GM12878 (cell line): Measurements from ENCODE around the gene SPATA18. TPM values are rescaled to one million over a fixed set of nuclear protein-coding genes. Genes with fewer than 3 reads are reported as not detected.

Source experiments
- ATAC-seq: fragments of 200-7000 bp; cut with Tn5 transposase; 3 replicates; pipeline ENCODE4 v1.9.1; 2020; ENCODE audit warnings: mild to moderate bottlenecking, moderate library complexity
- BruUV-seq: library from RNA; stranded (reverse); fragments of 400-500 nt; replicated peaks from 2 replicates; lab custom pipeline; 2021; lab: Mats Ljungman, UMichigan
- CTCF ChIA-PET: fragments of 300-600 bp; sonication (Branson Sonifier 250); formaldehyde crosslinking; extraction: SDS; loops from one replicate; lab custom pipeline; 2021; ENCODE audit warnings: inconsistent platforms; lab: Yijun Ruan, JAX
- POLR2A ChIA-PET: fragments of 350-600 bp; formaldehyde crosslinking; extraction: SDS; loops from one replicate; lab custom pipeline; 2021; ENCODE audit warnings: inconsistent platforms; lab: Charles Lee
- RAD21 ChIA-PET: fragments of 300-600 bp; sonication (Branson Sonifier 250); formaldehyde crosslinking; loops from one replicate; lab custom pipeline; 2023; ENCODE audit warnings: antibody characterized with exemption; ENCODE audit not compliant: unreplicated experiment; lab: Charles Lee
- SMC1A ChIA-PET: fragments of 300-600 bp; sonication (Branson Sonifier 250); formaldehyde crosslinking; loops from one replicate; lab custom pipeline; 2023; ENCODE audit not compliant: unreplicated experiment, uncharacterized antibody; lab: Charles Lee
- DNase-seq: peaks from one replicate; pipeline ENCODE4 v3.0.0-alpha.2; 2011; ENCODE audit warnings: low read depth, low spot score
- FAIRE-seq: peaks from 3 replicates; lab custom pipeline; 2011; peaks lifted over from hg19 to GRCh38; lab: Jason Lieb, UNC
- H2AFZ ChIP-seq: 2 replicates; pipeline ENCODE4 v1.6.0; 2011; ENCODE audit warnings: low read depth, low read length, control low read depth; ENCODE audit not compliant: control insufficient read depth
- H3K27ac ChIP-seq: 2 replicates; pipeline ENCODE4 v1.5.1; 2011; ENCODE audit warnings: control low read depth; ENCODE audit not compliant: control insufficient read depth, insufficient read depth
- H3K27me3 ChIP-seq, 2 experiments: replicated peaks in 1 of 2; 2 replicates each; pipeline versions ENCODE4 v1.6.0 to v1.6.1; 2011; ENCODE audit warnings: low read length in 1 of 2; ENCODE audit not compliant: control insufficient read depth in 2 of 2, insufficient read depth in 2 of 2
- H3K36me3 ChIP-seq, 2 experiments: 2 replicates each; pipeline ENCODE4 v1.5.1; 2011; ENCODE audit warnings: low read length in 1 of 2; ENCODE audit not compliant: control insufficient read depth in 2 of 2, insufficient read depth in 2 of 2
- H3K4me1 ChIP-seq: 2 replicates; pipeline ENCODE4 v1.6.1; 2011; ENCODE audit warnings: mild to moderate bottlenecking, low read length, moderate library complexity, mixed read lengths; ENCODE audit not compliant: control insufficient read depth, insufficient read depth
- H3K4me2 ChIP-seq: 2 replicates; pipeline ENCODE4 v1.6.0; 2011; ENCODE audit warnings: control low read depth; ENCODE audit not compliant: control insufficient read depth, insufficient read depth
- H3K4me3 ChIP-seq: fragments of 200-600 bp; sonication (generic); 2 replicates; pipeline ENCODE4 v1.5.1; 2016
- H3K79me2 ChIP-seq: 2 replicates; pipeline ENCODE4 v1.6.0; 2011; ENCODE audit warnings: low read length; ENCODE audit not compliant: control insufficient read depth, insufficient read depth
- H3K9ac ChIP-seq: 2 replicates; pipeline ENCODE4 v1.8.0; 2011; ENCODE audit warnings: low read length, control low read depth, mixed read lengths; ENCODE audit not compliant: control insufficient read depth, insufficient read depth
- H3K9me3 ChIP-seq: replicated peaks from 3 replicates; pipeline ENCODE4 v1.5.1; 2011; ENCODE audit warnings: mild to moderate bottlenecking, low read length; ENCODE audit not compliant: control insufficient read depth, insufficient read depth
- H4K20me1 ChIP-seq: 2 replicates; pipeline ENCODE4 v1.6.0; 2011; ENCODE audit not compliant: control insufficient read depth, insufficient read depth
- BMI1 ChIP-seq: fragments of 450-650 bp; IDR thresholded peaks from 2 replicates; pipeline ENCODE4 v1.6.1; 2016; ENCODE audit warnings: mild to moderate bottlenecking, moderate library complexity, borderline replicate concordance
- CHD4 ChIP-seq: fragments of 200-600 bp; sonication (generic); IDR thresholded peaks from 2 replicates; pipeline ENCODE4 v1.6.1; 2016; ENCODE audit warnings: mild to moderate bottlenecking
- NFIC ChIP-seq: IDR thresholded peaks from 2 replicates; pipeline ENCODE4 v1.6.1; 2012; ENCODE audit warnings: low read depth, mild to moderate bottlenecking, inconsistent platforms, low read length, moderate library complexity
- NRF1 ChIP-seq: conservative IDR thresholded peaks from 2 replicates; pipeline ENCODE4 v1.6.1; 2011; ENCODE audit warnings: mild to moderate bottlenecking, low read depth, low read length, improper control_type of control experiment
- POU2F2 ChIP-seq: IDR thresholded peaks from 3 replicates; pipeline ENCODE4 v1.6.1; 2011; ENCODE audit warnings: low read depth, mild to moderate bottlenecking, low read length, borderline replicate concordance
- RUNX3 ChIP-seq: IDR thresholded peaks from 2 replicates; pipeline ENCODE4 v1.6.1; 2012; ENCODE audit warnings: low read length, inconsistent platforms
- ZNF384 ChIP-seq: IDR thresholded peaks from 2 replicates; pipeline ENCODE4 v1.6.1; 2012; ENCODE audit warnings: low read depth, mild to moderate bottlenecking, low read length, improper control_type of control experiment, borderline replicate concordance
- ZSCAN29 ChIP-seq: fragments of 450-650 bp; IDR thresholded peaks from 2 replicates; pipeline ENCODE4 v1.6.1; 2017; ENCODE audit warnings: mild to moderate bottlenecking, moderate library complexity
- WGBS: methylation state at CpG from one replicate; pipeline ENCODE4 v1.1.6; 2016; ENCODE audit warnings: low lambda C conversion rate; ENCODE audit not compliant: insufficient replicate concordance, insufficient coverage; ENCODE audit errors: missing lambda C conversion rate; 5-methylcytosine and 5-hydroxymethylcytosine counted together
- in situ Hi-C: fragments of 300-500 bp; cut with MboI; formaldehyde crosslinking; loops from 9 replicates; pipeline ENCODE4 v1.14.3; 2018; ENCODE audit warnings: mixed read lengths
- intact Hi-C: fragments of 100-400 bp; cut with micrococcal nuclease; formaldehyde crosslinking; loops from one replicate; pipeline ENCODE4 v1.14.2; 2022; ENCODE audit not compliant: unreplicated experiment
- polyA plus RNA-seq, 11 experiments: library from polyadenylated mRNA; depleted of rRNA in 4 of 11; unstranded in 6 of 11; stranded (reverse) in 5 of 11; fragments of >200 nt; fragmentation: Nextera tagmentation in 4 of 11; fragmentation: Illumina TruSeq in 1 of 11; extraction: Ambion mirVana in 4 of 11; extraction: Trizol in 1 of 11; gene quantifications; 1 replicate in 1 of 11; 2 replicates in 10 of 11; pipeline versions ENCODE4 v1.2.1 to v1.2.3, GENCODE V29; 2011 to 2016; ENCODE audit warnings: inconsistent platforms in 2 of 11, missing spikeins in 2 of 11, low read depth in 1 of 11
- total RNA-seq, 4 experiments: library from RNA; depleted of rRNA in 3 of 4; stranded (reverse); fragments of >200 nt in 3 of 4; fragmentation: Illumina TruSeq in 1 of 4; extraction: Trizol in 1 of 4; gene quantifications; 2 replicates each; pipeline versions ENCODE4 v1.2.1 to v1.2.3, GENCODE V29; 2013 to 2021

The SPATA18 gene
- total and polyA plus RNA-seq, 10 of the 15 experiments (the other 5 are each of a cell fraction or from before 2014, with no cell fraction given) = 0.39 to 4.5 (median 1.9) TPM

GRCh38 chr4:52093466-52093865 is 42.4 kb downstream of the SPATA18 start (continued):
- TF ChIP-seq POU2F2 (no peak), RUNX3 (no peak)
- TF ChIP-seq, all 136 proteins: peak for 0

DNA sequence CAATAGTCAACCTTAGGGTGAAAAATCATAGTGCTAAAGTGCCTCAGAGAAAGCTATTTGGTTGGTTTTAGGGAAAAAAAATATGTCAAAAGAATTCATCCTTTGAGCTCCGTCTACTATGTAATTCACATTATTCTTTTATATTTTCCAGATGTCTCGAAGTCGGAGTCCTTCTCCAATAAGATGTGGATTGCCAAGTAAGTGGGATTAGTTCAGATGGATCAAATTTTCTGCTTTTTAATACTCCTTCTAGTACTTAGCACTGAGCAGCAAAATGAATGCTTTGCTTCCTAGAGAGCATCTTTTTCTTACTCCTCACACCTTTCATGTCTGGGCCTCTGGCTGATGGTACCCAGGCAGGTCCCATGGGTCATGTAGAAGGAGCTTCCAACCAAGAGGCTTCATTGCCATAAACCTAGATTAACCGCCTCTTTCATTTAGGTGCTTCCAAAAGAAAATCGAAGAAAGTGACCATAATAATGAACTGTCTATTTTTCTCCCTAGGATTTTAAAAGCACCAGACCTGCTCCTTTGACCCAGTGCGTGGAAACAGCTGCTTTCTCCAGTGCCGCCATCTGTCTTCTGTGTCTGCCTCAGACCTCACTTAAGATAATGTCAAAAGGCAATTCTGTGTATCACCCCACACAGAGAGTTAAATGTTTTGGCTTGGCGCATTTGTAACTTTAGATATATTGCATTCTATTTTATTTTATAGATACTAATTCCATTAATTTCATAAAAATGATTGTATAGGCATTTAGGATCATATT is 43.5 kb downstream of the SPATA18 start:
- SMC1A ChIA-PET = no interaction called here
- Histone ChIP-seq H2AFZ (no peak overlapping the region), H3K9ac (no peak overlapping the region), H4K20me1 (no peaks in the 10 kb centered on the region), H3K4me1 (no peaks in the 10 kb centered on the region), H3K36me3 (no peaks in the 10 kb centered on the region), H3K27ac (no peak overlapping the region), H3K4me3 (no peak overlapping the region), H3K4me2 (no peak overlapping the region), H3K9me3 (no peaks in the 10 kb centered on the region), H3K79me2 (no peaks in the 10 kb centered on the region), H3K27me3 (no peaks in the 10 kb centered on the region)
- no peak for FAIRE-seq
- 53% methylated on average over 8 of the region's 8 CpGs for WGBS
- no TSS peak for BruUV-seq
- RAD21 ChIA-PET = no interaction called here
- CTCF ChIA-PET = interaction anchor here (1.2 kb wide), 2 partner anchors 12 to 71 kb away, joined by 3 read pairs; no protein-coding TSS in a partner anchor
- intact Hi-C loops (no loop called here), in situ Hi-C loops (no loop called here)
- ATAC-seq = no peak
- TF ChIP-seq NFIC (no peak), BMI1 (no peak), ZSCAN29 (no peak), NRF1 (no peak), ZNF384 (no peak), CHD4 (no peak)
- POLR2A ChIA-PET = no interaction called here
- DNase-seq = no peak
